Left hindlimb (tissue), 1 donor: ENCODE measurements around the gene SUPT20HL1.
A peak's percentile ranks its signal among the peaks of the same experiment; 100 is the strongest.

Experiments used
- DNase-seq: peaks from one replicate; pipeline ENCODE4 v3.0.0-alpha.2; 2018

The SUPT20HL1 gene

DNA sequence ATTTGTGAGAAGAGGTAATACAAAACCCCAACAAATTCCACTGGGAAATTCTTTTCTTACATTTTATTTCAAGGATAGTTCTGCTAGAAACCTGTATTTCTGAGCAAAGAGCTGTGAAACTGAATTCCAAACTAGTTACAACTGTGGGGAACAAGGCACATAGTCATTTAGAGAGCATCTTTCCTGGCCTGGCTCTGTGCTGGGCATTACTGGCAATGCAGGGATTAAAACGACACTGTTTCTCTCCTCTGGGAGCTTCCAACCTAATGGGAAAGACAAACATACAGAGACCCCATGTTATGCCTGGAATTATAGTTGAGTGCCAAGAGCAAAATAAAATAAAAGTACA, 36.5 kb downstream of the SUPT20HL1 start:
- peak; percentile 51 for DNase-seq

DNA sequence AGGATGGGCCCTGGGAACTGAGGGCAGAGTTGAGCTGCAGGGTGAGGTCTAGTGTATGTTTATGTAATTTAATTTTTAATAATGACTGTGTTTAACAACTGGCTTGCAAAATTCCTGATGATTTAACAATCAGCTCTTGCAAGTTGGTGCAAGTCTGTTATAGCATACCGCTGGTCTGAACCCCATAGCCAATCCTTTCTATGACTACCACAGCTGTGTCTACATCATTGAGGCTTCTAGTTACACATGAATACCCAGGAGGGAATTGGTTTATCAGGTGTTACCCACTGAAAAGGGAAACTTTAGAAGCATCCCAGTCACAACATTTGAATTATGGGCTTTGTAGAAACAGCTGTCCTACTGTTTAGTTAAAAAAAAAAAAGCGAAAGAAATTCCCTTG, 38.3 kb downstream of the SUPT20HL1 start:
- no peak for DNase-seq

- DNase-seq: no peak
Observed at GRCh38 chrX:24399550-24399949, 39.1 kb downstream of the SUPT20HL1 start.

- no peak for DNase-seq
Observed at GRCh38 chrX:24405959-24406358, 45.5 kb downstream of the SUPT20HL1 start.
